Measurements from ENCODE around the gene AVPR1B. TPM values are rescaled to one million over a fixed set of nuclear protein-coding genes. Genes with fewer than 3 reads are reported as not detected.

Gene AVPR1B
- total RNA-seq, 2 experiments from 2014 or later = not detected

GRCh38 chr1:206110161-206110560 lies 7.0 kb downstream of the AVPR1B start:
- ChIA-PET POLR2A (no interaction called here), CTCF (interaction anchor here (1.6 to 12.8 kb wide), 3 partner anchors 78 to 133 kb away, joined by 7 to 236 read pairs (median 86); no protein-coding TSS in a partner anchor)
- Mint-ChIP-seq H3K9me3 (no peaks in the 10 kb centered on the region), H3K27ac (no peak overlapping the region), H3K36me3 (ENCODE audit: low read depth) (no peaks in the 10 kb centered on the region), H3K27me3 (peaks cover 3% of the 10 kb centered on the region), H3K4me3 (no peak overlapping the region), H3K4me1 (ENCODE audit: low read depth) (no peaks in the 10 kb centered on the region)
- TF ChIP-seq CTCF (IDR thresholded peaks at IDR 0.05) = no peak
- DNase-seq (no peak), ATAC-seq (no peak)
- intact Hi-C loops (cut with micrococcal nuclease) = no loop called here

- Mint-ChIP-seq H3K9me3 (no peaks in the 10 kb centered on the region), H3K4me1 (ENCODE audit: low read depth) (no peaks in the 10 kb centered on the region), H3K4me3 (no peak overlapping the region), H3K36me3 (ENCODE audit: low read depth) (no peaks in the 10 kb centered on the region), H3K27me3 (peaks cover 2% of the 10 kb centered on the region), H3K27ac (no peak overlapping the region)
- POLR2A ChIA-PET = no interaction called here
- ATAC-seq (no peak), DNase-seq (no peak)
- TF ChIP-seq CTCF (IDR thresholded peaks at IDR 0.05) = no peak
- intact Hi-C loops (cut with micrococcal nuclease) = loop anchor here (5.0 kb wide), 2 partner anchors 127 to 192 kb away; no protein-coding TSS in a partner anchor
- CTCF ChIA-PET = interaction anchor here (0.9 to 12.8 kb wide), 3 partner anchors 78 to 191 kb away, joined by 3 to 236 read pairs (median 86); no protein-coding TSS in a partner anchor
Measured at GRCh38 chr1:206109718-206110117, 7.5 kb downstream of the AVPR1B start.

- POLR2A ChIA-PET = no interaction called here
- no peak overlapping the region for H3K27ac Mint-ChIP-seq
- ATAC-seq = no peak
- no peaks in the 10 kb centered on the region for H3K36me3 Mint-ChIP-seq (ENCODE audit: low read depth)
- H3K4me1 Mint-ChIP-seq (ENCODE audit: low read depth) = no peaks in the 10 kb centered on the region
- CTCF ChIA-PET = interaction anchor here (0.7 to 12.8 kb wide), 9 partner anchors 12 to 191 kb away, joined by 3 to 236 read pairs (median 10); no protein-coding TSS in a partner anchor
- H3K9me3 Mint-ChIP-seq = no peaks in the 10 kb centered on the region
- DNase-seq = no peak
- no peak for TF ChIP-seq CTCF (IDR thresholded peaks at IDR 0.05)
- no peak overlapping the region for H3K4me3 Mint-ChIP-seq
- H3K27me3 Mint-ChIP-seq = no peaks in the 10 kb centered on the region
- intact Hi-C loops (cut with micrococcal nuclease) = loop anchor here (5.0 kb wide), 2 partner anchors 126 to 191 kb away; no protein-coding TSS in a partner anchor
Measured at GRCh38 chr1:206108635-206109034, 8.6 kb downstream of the AVPR1B start.

GRCh38 chr1:206107168-206107544 lies 10.0 kb downstream of the AVPR1B start:
- intact Hi-C loops (cut with micrococcal nuclease) = loop anchor here (5.0 kb wide), 2 partner anchors 125 to 190 kb away; no protein-coding TSS in a partner anchor
- Mint-ChIP-seq H3K27me3 (no peaks in the 10 kb centered on the region), H3K36me3 (ENCODE audit: low read depth) (no peaks in the 10 kb centered on the region), H3K4me3 (no peak overlapping the region), H3K27ac (no peak overlapping the region), H3K4me1 (ENCODE audit: low read depth) (no peaks in the 10 kb centered on the region), H3K9me3 (no peaks in the 10 kb centered on the region)
- ChIA-PET POLR2A (interaction anchor here (1.8 kb wide), 1 partner anchor 77 kb away, joined by 6 read pairs; no protein-coding TSS in a partner anchor), CTCF (interaction anchor here (1.0 to 12.8 kb wide), 18 partner anchors 10 to 448 kb away, joined by 3 to 236 read pairs (median 6); partner anchors contain the start of gene CTSE)
- TF ChIP-seq CTCF (IDR thresholded peaks at IDR 0.05) = no peak
- ATAC-seq = no peak
- DNase-seq = no peak
